ENCODE data around the gene ZNF44. TPM values are rescaled to one million over a fixed set of nuclear protein-coding genes. Genes with fewer than 3 reads are reported as not detected.

The ZNF44 gene
- total and polyA plus RNA-seq, 8 donors = 3.2 to 33.8 (median 9.9) TPM

GRCh38 chr19:12260861-12261260 lies 33.8 kb downstream of the ZNF44 start:
- Histone ChIP-seq H3K4me1 (no peaks in the 10 kb centered on the region), H3K27me3 (no peaks in the 10 kb centered on the region), H3K9me3 (peaks cover 2 to 93% (median 40%) of the 10 kb centered on the region in 4 donors), H3K4me3 (no peak overlapping the region), H3K27ac (no peak overlapping the region), H3K36me3 (no peaks in the 10 kb centered on the region)
- intact Hi-C loops (cut with DNase I; ENCODE audit: low total_unique reads) = no loop called here
- WGBS, 5 donors = 92 to 96% (median 93%) methylated on average over 3 of the region's 3 CpGs
- no peak for DNase-seq
- TF ChIP-seq POLR2AphosphoS5 (IDR thresholded peaks at IDR 0.05) = no peak
- TF ChIP-seq CTCF (IDR thresholded peaks at IDR 0.05) = no peak
- TF ChIP-seq POLR2A (IDR thresholded peaks at IDR 0.05) = no peak
- no peak for TF ChIP-seq EP300 (IDR thresholded peaks at IDR 0.05)

GRCh38 chr19:12260236-12260635 lies 34.4 kb downstream of the ZNF44 start:
- Histone ChIP-seq H3K27ac (no peak overlapping the region), H3K9me3 (peaks cover 0 to 91% (median 35%) of the 10 kb centered on the region in 4 donors), H3K36me3 (no peaks in the 10 kb centered on the region), H3K4me1 (no peaks in the 10 kb centered on the region), H3K27me3 (no peaks in the 10 kb centered on the region), H3K4me3 (no peak overlapping the region)
- WGBS, 5 donors = 95 to 98% (median 96%) methylated on average over 22 to 23 of the region's 23 CpGs
- intact Hi-C loops (cut with DNase I; ENCODE audit: low total_unique reads) = no loop called here
- no peak for DNase-seq
- TF ChIP-seq EP300 (IDR thresholded peaks at IDR 0.05) = no peak
- TF ChIP-seq CTCF (IDR thresholded peaks at IDR 0.05) = no peak
- TF ChIP-seq POLR2A (IDR thresholded peaks at IDR 0.05) = no peak
- no peak for TF ChIP-seq POLR2AphosphoS5 (IDR thresholded peaks at IDR 0.05)

GRCh38 chr19:12255372-12255771 lies 39.3 kb downstream of the ZNF44 start:
- Histone ChIP-seq H3K9me3 (peaks cover 2 to 91% (median 40%) of the 10 kb centered on the region in 4 donors), H3K36me3 (peaks cover 0 to 1% (median under 1%) of the 10 kb centered on the region in 4 donors), H3K27me3 (no peaks in the 10 kb centered on the region), H3K4me3 (no peak overlapping the region), H3K4me1 (no peaks in the 10 kb centered on the region), H3K27ac (no peak overlapping the region)
- WGBS, 5 donors = 58 to 93% (median 72%) methylated on average over 3 of the region's 3 CpGs
- TF ChIP-seq EP300 (IDR thresholded peaks at IDR 0.05) = no peak
- no peak for TF ChIP-seq POLR2A (IDR thresholded peaks at IDR 0.05)
- no peak for TF ChIP-seq POLR2AphosphoS5 (IDR thresholded peaks at IDR 0.05)
- no peak for TF ChIP-seq CTCF (IDR thresholded peaks at IDR 0.05)
- intact Hi-C loops (cut with DNase I; ENCODE audit: low total_unique reads) = no loop called here
- no peak for DNase-seq

- H3K27me3 ChIP-seq = no peaks in the 10 kb centered on the region
- H3K4me3 ChIP-seq = no peak overlapping the region
- intact Hi-C loops (cut with DNase I; ENCODE audit: low total_unique reads) = no loop called here
- H3K4me1 ChIP-seq = no peaks in the 10 kb centered on the region
- TF ChIP-seq CTCF (IDR thresholded peaks at IDR 0.05) (no peak), POLR2A (IDR thresholded peaks at IDR 0.05) (no peak), POLR2AphosphoS5 (IDR thresholded peaks at IDR 0.05) (no peak), EP300 (IDR thresholded peaks at IDR 0.05) (no peak)
- peaks cover 22 to 94% (median 60%) of the 10 kb centered on the region in 4 donors for H3K9me3 ChIP-seq
- DNase-seq = no peak
- H3K36me3 ChIP-seq = peaks cover 22 to 75% (median 40%) of the 10 kb centered on the region in 4 donors
- WGBS, 5 donors = 91 to 98% (median 97%) methylated on average over 5 of the region's 5 CpGs
- H3K27ac ChIP-seq = no peak overlapping the region
These were observed 47.0 kb downstream of the ZNF44 start for GRCh38 chr19:12247644-12248222.
